NCI-H1092 treated with DMSO at 0.1 percent for 48 hours (cell line): Measurements from ENCODE around the gene ICOS.
"Not testable (repeated sequence)": the region's sequence is repeated elsewhere in the genome, so short reads cannot be mapped to it uniquely, and the experiment has no call there.

ENCODE experiments used
- DNase-seq: peaks from one replicate; lab custom pipeline; 2025; lab: John Stamatoyannopoulos, UW

Gene ICOS

GRCh38 chr2:203918264-203918663 is 18.3 kb upstream of the ICOS start:
- no peak for DNase-seq

DNA sequence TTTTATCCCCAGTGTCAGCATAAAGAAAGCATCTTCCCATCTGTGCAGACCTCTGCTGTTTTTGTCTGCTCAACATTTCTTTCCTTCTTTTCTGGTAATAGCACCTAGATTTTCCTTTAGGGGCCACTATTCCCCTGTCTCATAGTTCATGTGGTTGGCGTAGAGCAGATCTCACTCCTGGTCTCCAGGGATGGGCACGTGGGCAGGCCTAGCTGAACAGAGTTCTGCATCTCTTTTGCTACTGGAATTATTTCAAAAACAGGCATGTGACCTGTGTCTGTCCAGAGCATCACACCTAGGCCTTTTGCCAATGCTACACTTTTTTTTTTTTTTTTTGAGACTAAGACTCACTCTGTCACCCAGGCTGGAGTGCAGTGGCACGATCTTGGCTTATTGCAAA is 17.7 kb upstream of the ICOS start:
- no peak for DNase-seq

- DNase-seq = no peak
Measured at GRCh38 chr2:203925512-203926158, 10.9 kb upstream of the ICOS start.

DNA sequence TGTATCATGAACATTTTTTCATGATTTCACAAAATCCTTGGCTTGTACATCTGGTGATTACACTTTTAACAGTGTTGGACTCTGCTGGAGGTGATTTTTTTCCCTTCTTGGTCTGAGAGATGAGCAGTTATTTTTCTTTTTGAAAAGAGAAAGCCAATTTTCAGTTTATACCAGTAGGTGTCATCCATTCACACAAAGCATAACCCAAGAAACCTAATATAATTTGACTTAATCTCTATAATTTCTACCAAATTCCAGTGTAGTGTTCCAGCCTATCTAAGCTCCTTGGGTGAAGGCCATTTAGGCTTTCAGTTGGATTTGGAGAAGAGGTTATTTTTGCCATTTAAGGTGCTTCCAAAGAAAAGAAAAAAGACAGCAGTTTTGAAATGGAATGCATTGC is 7.7 kb upstream of the ICOS start:
- peak; percentile 13 for DNase-seq

DNA sequence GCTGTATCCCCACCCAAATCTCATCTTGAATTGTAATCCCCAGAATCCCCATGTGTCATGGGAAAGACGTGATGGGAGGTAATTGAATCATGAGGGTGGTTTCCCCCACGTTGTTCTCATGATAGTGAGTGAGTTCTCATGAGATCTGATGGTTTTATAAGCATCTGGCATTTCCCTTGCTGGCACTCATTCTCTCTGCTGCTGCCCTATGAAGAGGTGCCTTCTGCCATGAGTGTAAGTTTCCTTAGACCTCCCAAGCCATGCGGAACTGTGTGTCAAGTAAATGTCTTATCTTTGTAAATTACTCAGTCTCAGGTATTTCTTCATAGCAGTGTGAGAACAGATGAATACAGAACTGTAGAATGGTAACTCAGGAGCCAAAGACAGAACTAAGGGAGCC is 5.3 kb upstream of the ICOS start:
- not testable (repeated sequence) for DNase-seq

DNA sequence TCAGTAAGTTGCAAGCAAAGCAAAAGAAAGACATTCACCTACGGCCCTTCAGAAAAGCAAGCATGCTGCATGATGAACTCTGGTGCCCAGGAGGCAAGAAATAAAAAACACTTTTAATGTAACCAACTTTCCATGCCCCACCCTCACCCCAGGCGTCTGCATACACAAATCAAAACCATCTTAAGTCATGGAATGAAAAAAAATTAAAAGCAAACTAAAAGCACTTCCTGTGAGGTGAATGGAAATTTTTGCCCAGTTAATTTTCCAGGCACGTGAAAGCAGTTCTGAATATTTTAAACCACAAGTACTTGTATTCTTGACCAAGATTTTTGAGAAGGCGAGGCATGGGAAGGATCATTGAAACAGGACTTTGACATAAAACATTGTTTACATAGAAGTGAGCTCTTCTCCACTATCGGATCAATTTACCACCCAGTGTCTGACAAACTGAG is 2.5 kb upstream of the ICOS start:
- no peak for DNase-seq

- DNase-seq = no peak
Measured at GRCh38 chr2:203934711-203935438, 1.7 kb upstream of the ICOS start.

DNA sequence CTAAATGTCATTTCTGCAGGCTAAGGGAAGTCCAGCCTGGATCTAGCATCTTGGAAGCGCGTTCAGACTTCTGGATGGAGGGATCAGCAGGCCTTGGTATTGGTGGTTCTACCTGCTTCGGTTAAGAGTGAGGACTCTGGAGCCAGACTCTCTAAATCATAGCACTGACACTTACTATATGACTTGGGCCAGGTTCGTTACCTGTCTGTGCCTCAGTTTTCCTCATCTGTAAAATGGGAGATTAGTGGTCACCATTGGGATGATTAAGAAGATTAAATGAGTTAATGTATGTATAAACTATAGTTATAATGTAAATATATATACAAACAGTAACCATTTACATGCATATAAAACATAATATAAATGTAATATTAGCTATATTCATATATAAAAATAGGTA is 995 bp upstream of the ICOS start:
- no peak for DNase-seq

GRCh38 chr2:203936949-203937348 is 386 bp downstream of the ICOS start:
- DNase-seq = no peak

GRCh38 chr2:203937788-203938187 is 1.2 kb downstream of the ICOS start:
- no peak for DNase-seq

DNA sequence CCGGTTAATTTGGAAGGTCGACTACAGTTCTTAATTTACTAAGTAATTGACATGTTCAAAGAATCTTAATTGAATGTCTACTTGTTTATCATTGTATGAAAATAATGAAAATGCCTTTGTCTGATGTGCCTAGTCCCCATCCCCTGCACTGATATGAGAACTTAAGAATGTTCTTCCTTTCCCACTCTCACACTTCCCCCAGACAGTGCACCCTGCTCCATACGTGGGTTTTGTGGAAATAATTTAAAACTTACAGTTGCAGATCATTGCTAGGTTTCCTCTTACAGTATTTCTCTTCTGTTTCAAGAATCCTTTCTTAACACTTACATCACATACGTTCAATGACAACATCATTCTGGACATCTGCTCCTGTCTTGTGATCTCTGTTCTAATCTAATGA is 3.5 kb downstream of the ICOS start:
- no peak for DNase-seq

- DNase-seq = not testable (repeated sequence)
Measured at GRCh38 chr2:203943493-203944382, 7.2 kb downstream of the ICOS start.

DNA sequence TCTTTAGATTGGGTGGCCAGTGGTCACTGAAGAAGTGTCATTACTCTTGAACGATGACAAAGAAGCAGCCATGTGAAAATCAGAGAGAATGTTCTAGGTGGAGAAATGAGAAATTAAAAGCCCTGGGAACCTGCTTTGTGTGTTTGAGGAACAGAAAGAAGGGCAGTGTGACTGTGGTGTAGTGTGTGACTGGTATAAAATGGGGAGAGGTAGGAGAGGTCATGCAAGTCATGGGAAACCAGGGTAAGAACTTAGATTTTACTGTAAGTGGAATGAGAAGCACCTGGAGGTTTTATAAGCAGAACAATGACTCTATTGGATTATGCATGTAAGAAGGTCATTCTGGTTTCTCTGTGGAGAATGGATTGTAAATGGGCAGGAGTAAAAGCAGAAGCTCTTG is 12.2 kb downstream of the ICOS start:
- no peak for DNase-seq

GRCh38 chr2:203949228-203949627 is 12.7 kb downstream of the ICOS start:
- DNase-seq = no peak

DNA sequence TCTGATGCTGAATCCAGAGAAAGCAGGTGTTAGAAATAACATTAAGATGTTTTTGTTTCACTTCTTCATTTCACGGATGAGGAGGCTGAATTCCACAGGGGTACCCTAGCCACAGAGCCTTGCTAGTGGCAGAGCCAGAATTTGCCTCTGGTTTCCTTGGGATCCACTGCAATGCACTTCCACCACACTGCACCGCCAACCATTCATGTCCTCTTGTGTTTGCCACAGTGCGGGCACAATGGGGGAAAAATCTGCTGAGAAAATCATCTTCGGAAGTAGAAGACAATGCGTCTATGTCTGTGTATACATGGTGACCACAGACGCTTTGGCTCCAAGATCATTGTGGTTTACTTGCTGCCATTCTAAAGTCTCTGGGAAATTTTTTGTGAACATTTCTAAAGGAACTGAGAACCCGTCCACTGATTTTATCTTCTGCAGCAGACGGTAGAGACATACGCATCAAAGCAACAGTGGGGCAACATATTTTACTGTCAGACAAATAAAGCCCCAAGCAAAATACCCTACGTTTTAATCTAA is 14.9 kb downstream of the ICOS start:
- no peak for DNase-seq

DNA sequence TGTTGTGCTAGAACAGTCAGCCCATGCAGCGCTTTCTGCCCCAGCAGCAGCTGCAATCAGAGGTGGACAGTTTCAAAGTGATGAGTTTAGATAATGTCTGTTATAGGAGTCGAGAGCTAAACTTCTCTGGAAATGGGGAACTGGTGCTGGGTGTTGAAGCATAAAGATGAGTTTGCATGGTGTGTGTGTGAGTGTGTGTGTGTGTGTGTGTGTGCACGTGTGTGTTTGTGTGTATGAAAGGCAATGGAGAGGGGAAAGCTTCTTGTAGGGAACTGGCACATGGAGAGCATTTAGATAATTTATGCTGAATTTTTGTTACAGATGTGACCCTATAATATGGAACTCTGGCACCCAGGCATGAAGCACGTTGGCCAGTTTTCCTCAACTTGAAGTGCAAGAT is 22.7 kb downstream of the ICOS start:
- DNase-seq = no peak

DNA sequence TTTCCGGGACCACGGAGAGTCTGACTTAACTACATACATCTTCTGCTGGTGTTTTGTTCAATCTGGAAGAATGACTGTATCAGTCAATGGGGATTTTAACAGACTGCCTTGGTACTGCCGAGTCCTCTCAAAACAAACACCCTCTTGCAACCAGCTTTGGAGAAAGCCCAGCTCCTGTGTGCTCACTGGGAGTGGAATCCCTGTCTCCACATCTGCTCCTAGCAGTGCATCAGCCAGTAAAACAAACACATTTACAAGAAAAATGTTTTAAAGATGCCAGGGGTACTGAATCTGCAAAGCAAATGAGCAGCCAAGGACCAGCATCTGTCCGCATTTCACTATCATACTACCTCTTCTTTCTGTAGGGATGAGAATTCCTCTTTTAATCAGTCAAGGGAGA is 23.1 kb downstream of the ICOS start:
- DNase-seq = no peak

- no peak for DNase-seq
Measured at GRCh38 chr2:203960811-203961210, 24.2 kb downstream of the ICOS start.

DNA sequence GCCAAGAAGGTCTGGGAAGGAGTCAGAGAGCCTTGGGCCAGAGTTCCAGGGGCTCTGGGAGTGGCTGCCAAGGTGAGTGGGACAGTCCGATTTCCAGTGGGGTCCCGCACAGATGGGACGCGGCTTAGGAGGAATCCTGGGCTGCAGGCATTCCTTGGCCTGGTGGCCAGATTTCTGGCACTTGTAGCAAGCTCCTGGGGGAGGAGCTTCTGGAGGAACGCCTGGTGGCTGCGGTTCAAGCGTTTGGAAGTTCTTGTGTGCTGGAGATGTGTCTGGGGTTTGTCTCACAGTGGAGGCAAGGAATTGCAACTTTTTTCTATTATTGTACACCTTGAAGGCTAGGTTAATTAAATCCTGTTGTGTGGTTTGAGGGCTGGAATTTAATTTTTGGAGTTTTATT is 28.6 kb downstream of the ICOS start:
- not testable (repeated sequence) for DNase-seq

GRCh38 chr2:203971251-203971650 is 34.7 kb downstream of the ICOS start:
- no peak for DNase-seq

DNA sequence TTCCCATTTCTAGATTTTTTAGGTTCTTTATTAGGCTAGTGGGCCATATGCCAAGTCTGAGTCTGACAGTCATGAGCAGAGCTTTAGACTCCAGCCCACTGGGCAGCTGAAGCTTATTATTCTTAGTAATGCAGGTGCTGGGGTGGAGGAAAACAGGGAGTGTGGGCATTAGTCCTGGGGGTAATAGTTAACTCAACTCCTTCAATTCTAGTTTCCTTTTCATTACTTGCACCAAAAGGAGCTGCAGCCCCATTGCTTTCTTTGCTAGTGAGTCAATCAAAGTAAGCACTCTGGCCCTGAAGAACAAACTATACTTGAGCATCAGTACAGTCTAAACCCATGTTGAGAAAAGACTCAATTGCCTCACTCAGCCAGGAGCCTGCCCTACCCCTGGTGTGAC is 35.5 kb downstream of the ICOS start:
- DNase-seq = no peak

DNA sequence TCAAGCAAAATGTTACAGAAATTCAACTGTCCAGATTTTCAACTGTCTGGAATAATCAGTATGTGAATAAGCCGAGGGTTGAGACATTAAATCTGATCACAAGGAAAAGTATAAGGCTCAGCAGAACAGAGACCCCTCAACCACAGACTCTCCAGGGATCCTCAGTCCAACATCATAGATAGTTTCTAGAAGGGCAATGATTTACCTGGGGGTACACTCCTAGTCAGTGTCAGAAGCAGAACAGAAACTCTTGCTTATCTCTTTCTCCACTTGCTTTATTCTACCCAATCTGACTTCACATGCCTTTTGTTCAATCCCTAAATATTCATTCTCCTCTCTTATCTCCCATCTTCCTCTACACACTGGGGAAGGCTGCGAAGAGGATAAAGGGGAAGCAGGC is 36.4 kb downstream of the ICOS start:
- DNase-seq = no peak

- DNase-seq = no peak
Measured at GRCh38 chr2:203973676-203974075, 37.1 kb downstream of the ICOS start.
